ENCODE measurements around the gene PKD1.

DNA sequence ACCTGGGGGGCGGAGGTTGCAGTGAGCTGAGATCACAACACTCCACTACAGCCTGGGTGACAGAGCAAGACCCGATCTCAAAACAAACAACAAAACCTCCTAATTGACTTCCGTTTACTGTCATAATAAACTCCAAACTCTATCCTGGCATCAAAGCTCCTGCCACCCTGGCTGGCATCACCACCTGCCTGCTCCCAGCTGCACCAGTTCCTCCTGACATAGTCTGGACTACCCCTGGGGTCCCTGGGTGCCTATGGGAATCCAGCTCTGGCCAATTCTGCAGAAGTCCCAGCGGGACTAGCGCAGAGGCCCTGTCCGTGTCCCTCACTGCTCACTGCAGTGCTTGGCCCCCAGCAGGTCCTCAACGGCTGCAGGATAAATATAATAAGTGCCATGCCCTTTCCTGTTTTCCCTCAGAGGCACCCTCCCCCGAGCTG, 88.8 kb downstream of the PKD1 start:
- no peak for TF ChIP-seq SUZ12 (IDR thresholded peaks at IDR 0.05; ENCODE audit: extremely low read depth, insufficient read depth, insufficient read length)
- TF ChIP-seq YY1 (IDR thresholded peaks at IDR 0.05; ENCODE audit: insufficient read depth, insufficient read length): no peak
